Endodermal cell (in vitro differentiated cells): ENCODE results near the gene MALAT1. TPM values are rescaled to one million over a fixed set of nuclear protein-coding genes. Genes with fewer than 3 reads are reported as not detected.

Experiments used
- DNase-seq: peaks from one replicate; pipeline ENCODE4 v3.0.0-alpha.2; 2017
- H3K27ac ChIP-seq: 2 replicates; pipeline ENCODE4 v1.5.1; 2013; ENCODE audit warnings: mild to moderate bottlenecking, low read depth, low read length, moderate library complexity
- H3K27me3 ChIP-seq: 2 replicates; pipeline ENCODE4 v1.6.1; 2013; ENCODE audit warnings: mild to moderate bottlenecking, low read length, moderate library complexity; ENCODE audit not compliant: insufficient read depth, control insufficient read depth, poor library complexity, severe bottlenecking
- H3K36me3 ChIP-seq: 2 replicates; pipeline ENCODE4 v1.7.0; 2013; ENCODE audit warnings: mild to moderate bottlenecking, low read length, moderate library complexity; ENCODE audit not compliant: control insufficient read depth, insufficient read depth
- H3K4me1 ChIP-seq: one replicate; pipeline ENCODE4 v1.7.0; 2013; ENCODE audit warnings: low read length; ENCODE audit not compliant: control insufficient read depth, insufficient read depth
- H3K4me3 ChIP-seq: 2 replicates; pipeline ENCODE4 v1.5.1; 2013; ENCODE audit warnings: mild to moderate bottlenecking, low read length, moderate library complexity
- H3K9ac ChIP-seq: 2 replicates; pipeline ENCODE4 v1.6.1; 2013; ENCODE audit warnings: mild to moderate bottlenecking, low read length, moderate library complexity; ENCODE audit not compliant: poor library complexity, severe bottlenecking; ENCODE audit errors: extremely low read depth
- H3K9me3 ChIP-seq: 2 replicates; pipeline ENCODE4 v1.6.1; 2013; ENCODE audit warnings: mild to moderate bottlenecking, low read length, moderate library complexity; ENCODE audit not compliant: control insufficient read depth
- H3K27ac Mint-ChIP-seq: 2 replicates; pipeline ENCODE4 v1.8.0; 2020; ENCODE audit warnings: mixed read lengths
- H3K27me3 Mint-ChIP-seq: 2 replicates; pipeline ENCODE4 v1.8.0; 2021; ENCODE audit warnings: mild to moderate bottlenecking, mixed read lengths; ENCODE audit not compliant: insufficient read depth
- H3K36me3 Mint-ChIP-seq: 2 replicates; pipeline ENCODE4 v1.8.0; 2020; ENCODE audit warnings: low read depth, mixed read lengths
- H3K4me1 Mint-ChIP-seq: 2 replicates; pipeline ENCODE4 v1.8.0; 2020; ENCODE audit warnings: mixed read lengths
- H3K4me3 Mint-ChIP-seq: 2 replicates; pipeline ENCODE4 v1.8.0; 2020; ENCODE audit warnings: mild to moderate bottlenecking, moderate library complexity, mixed read lengths
- H3K9me3 Mint-ChIP-seq: 2 replicates; pipeline ENCODE4 v1.8.0; 2020; ENCODE audit warnings: mild to moderate bottlenecking, mixed read lengths
- CTCF ChIP-seq: fragments of 200-600 bp; sonication (generic); conservative IDR thresholded peaks from 2 replicates; pipeline ENCODE4 v1.5.0; 2021; ENCODE audit warnings: antibody characterized with exemption, mild to moderate bottlenecking
- WGBS, 2 experiments: methylation state at CpG; one replicate each; pipeline versions ENCODE4 v1.1.5 to v1.1.7; 2013; ENCODE audit warnings: missing lambda C conversion rate in 2 of 2, mixed read lengths in 1 of 2; ENCODE audit not compliant: insufficient coverage in 1 of 2, insufficient read length in 1 of 2; 5-methylcytosine and 5-hydroxymethylcytosine counted together
- total RNA-seq, 2 donors: library from RNA; stranded (reverse); fragmentation: NEBNext Ultra II Directional in 1 of 2; extraction: Animal tissue kit (Norgen Biotek cat#: 25700) in 1 of 2; gene quantifications; 2 replicates in 1 of 2; 3 replicates in 1 of 2; pipeline ENCODE4 v1.2.1, GENCODE V29; 2021

The MALAT1 gene
- total RNA-seq, 2 donors from 2014 or later: 5,233 to 6,894 TPM

DNA sequence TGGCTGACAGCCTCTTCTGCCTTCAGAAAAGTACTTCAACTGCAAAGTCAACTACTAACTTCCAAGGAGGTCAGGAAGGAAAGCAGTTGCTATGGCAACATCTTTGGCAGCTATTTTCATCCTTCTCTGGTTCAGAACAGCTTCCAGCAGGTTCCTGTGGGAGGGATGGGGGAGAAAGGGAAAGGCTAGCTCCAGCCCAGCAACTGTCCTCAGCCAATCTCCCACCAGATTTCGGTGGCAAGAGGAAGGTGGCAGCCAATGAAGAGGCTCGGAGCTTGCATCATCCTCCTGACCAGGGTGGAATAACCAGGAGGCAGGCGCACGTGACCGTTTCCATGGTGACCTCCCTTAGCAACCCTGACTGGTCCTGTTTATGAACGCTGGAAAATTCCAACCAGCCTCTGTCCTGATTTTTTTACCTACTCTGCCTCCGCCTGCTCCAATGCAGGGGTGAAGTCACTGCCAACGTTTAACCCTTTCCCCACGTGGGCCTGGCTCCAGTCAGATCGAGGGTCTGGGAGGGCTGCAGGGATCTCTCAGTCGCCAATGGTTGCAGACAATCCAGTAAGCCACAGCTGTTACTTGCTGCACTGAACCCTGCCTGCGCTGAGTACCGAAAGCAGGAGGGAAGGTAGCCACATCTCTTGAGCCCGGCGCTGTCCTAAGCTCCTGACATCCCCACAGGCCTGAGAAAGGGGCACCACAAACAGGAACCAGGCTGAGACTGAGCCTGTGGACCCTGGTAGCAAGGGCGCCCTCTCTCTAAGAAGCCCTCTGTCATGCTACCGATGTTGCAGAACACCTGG lies 11.2 kb upstream of the MALAT1 start:
- WGBS, 2 experiments: 9 to 10% methylated on average over 9 to 17 of the region's 17 CpGs
- no peaks in the 10 kb centered on the region for H3K36me3 ChIP-seq
- H3K4me1 Mint-ChIP-seq: peaks cover 55% of the 10 kb centered on the region

DNA sequence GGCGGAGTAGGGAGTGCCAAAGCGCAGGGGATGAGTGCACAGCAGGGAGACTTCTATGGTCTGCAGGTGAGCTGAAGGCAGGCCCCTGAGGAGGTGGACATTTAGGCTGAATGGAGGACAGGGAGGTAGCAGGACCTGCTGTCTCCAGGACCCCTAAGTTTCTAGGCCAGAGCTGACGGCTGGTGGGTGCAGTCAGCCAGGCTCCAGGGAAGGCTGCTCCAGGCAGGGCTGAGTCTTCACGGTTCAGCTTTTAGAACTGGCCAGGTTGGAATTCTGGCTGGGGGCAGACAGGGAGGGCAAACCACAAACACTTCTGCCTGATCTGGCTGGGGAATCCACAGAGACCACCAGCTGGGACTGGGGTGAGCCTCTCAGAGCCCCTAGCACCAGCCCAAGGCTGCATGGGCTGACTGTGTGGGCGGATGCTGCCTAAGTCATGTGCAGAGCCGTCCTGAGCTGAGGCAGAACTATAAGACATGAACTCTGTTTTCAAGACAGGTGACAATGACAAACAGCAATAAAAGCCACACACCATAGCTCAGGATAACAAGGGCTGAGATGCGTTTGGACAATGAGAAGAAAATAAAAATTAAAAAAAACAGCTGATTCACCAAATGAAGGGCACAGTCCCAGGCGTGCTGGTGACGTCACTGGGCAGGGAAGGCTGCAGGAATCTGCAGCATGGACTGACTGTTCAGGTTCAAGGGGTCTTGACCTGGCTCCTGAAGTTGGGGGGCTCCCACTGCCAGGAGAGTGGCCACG lies 10.4 kb upstream of the MALAT1 start:
- Histone ChIP-seq H3K27me3 (peaks cover 25% of the 10 kb centered on the region), H3K4me3 (peak overlapping the region; percentile 53), H3K9me3 (no peaks in the 10 kb centered on the region), H3K36me3 (no peaks in the 10 kb centered on the region), H3K9ac (peak overlapping the region; percentile 48), H3K27ac (peak overlapping the region; percentile 97), H3K4me1 (peaks cover 40% of the 10 kb centered on the region)
- Mint-ChIP-seq H3K4me3 (peak overlapping the region; percentile 41), H3K27ac (peak overlapping the region; percentile 94), H3K36me3 (no peaks in the 10 kb centered on the region), H3K9me3 (no peaks in the 10 kb centered on the region), H3K27me3 (peaks cover 15% of the 10 kb centered on the region), H3K4me1 (peaks cover 62% of the 10 kb centered on the region)
- TF ChIP-seq CTCF: no peak
- no peak for DNase-seq
- 51 to 73% methylated on average over 7 to 10 of the region's 10 CpGs for WGBS, 2 experiments

More for the DNA sequence above, 11.2 kb upstream of the MALAT1 start:
- H3K9me3 ChIP-seq: no peaks in the 10 kb centered on the region
- H3K36me3 Mint-ChIP-seq: no peaks in the 10 kb centered on the region
- peaks cover 15% of the 10 kb centered on the region for H3K27me3 Mint-ChIP-seq
- peak overlapping the region; percentile 97 for H3K27ac ChIP-seq
- H3K4me3 Mint-ChIP-seq: peak overlapping the region; percentile 41
- no peak for TF ChIP-seq CTCF
- peak overlapping the region; percentile 94 for H3K27ac Mint-ChIP-seq
- peaks cover 37% of the 10 kb centered on the region for H3K4me1 ChIP-seq
- H3K9me3 Mint-ChIP-seq: no peaks in the 10 kb centered on the region
- peaks cover 25% of the 10 kb centered on the region for H3K27me3 ChIP-seq
- peak; percentile 99 for DNase-seq
- H3K9ac ChIP-seq: peak overlapping the region; percentile 48
- H3K4me3 ChIP-seq: peak overlapping the region; percentile 53

- peak overlapping the region; percentile 28 for H3K4me3 ChIP-seq
- H3K27ac Mint-ChIP-seq: peak overlapping the region; percentile 92
- no peaks in the 10 kb centered on the region for H3K36me3 ChIP-seq
- H3K27ac ChIP-seq: peak overlapping the region; percentile 97
- H3K27me3 ChIP-seq: peaks cover 25% of the 10 kb centered on the region
- peaks cover 11% of the 10 kb centered on the region for H3K27me3 Mint-ChIP-seq
- peaks cover 68% of the 10 kb centered on the region for H3K4me1 Mint-ChIP-seq
- DNase-seq: peak; percentile 94
- H3K4me1 ChIP-seq: peaks cover 40% of the 10 kb centered on the region
- no peaks in the 10 kb centered on the region for H3K9me3 ChIP-seq
- no peaks in the 10 kb centered on the region for H3K36me3 Mint-ChIP-seq
- H3K9me3 Mint-ChIP-seq: no peaks in the 10 kb centered on the region
- TF ChIP-seq CTCF: no peak
- H3K4me3 Mint-ChIP-seq: no peak overlapping the region
- 17 to 66% methylated on average over 5 to 10 of the region's 10 CpGs for WGBS, 2 experiments
- H3K9ac ChIP-seq: peak overlapping the region; percentile 48
Measured at GRCh38 chr11:65489035-65489705, 9.7 kb upstream of the MALAT1 start.
